T-cell (primary cell): ENCODE data around the gene CTNNAL1. TPM values are rescaled to one million over a fixed set of nuclear protein-coding genes. Genes with fewer than 3 reads are reported as not detected.

Source experiments
- ATAC-seq, 4 experiments: fragments of 200-7000 bp in 3 of 4; fragments of 150-1000 bp in 1 of 4; cut with Tn5 transposase; replicated peaks in 1 of 4; 1 replicate in 3 of 4; 2 replicates in 1 of 4; pipeline ENCODE4 v1.10.0; 2021; ENCODE audit warnings: moderate library complexity in 3 of 4, mild to moderate bottlenecking in 2 of 4, moderate number of reproducible peaks in 1 of 4
- CTCF ChIA-PET, 2 donors: fragments of 300-600 bp; sonication (Branson Sonifier 250); formaldehyde crosslinking; loops; one replicate each; lab custom pipeline; 2022; ENCODE audit warnings: antibody characterized with exemption in 2 of 2; lab: Charles Lee
- POLR2A ChIA-PET, 2 donors: fragments of 300-600 bp; sonication (Branson Sonifier 250); formaldehyde crosslinking; loops; one replicate each; lab custom pipeline; 2022; ENCODE audit warnings: antibody characterized with exemption in 2 of 2; lab: Charles Lee
- DNase-seq, 35 experiments: peaks; one replicate each; pipeline versions ENCODE4 v3.0.0 to v3.0.0-alpha.2; 2013 to 2023
- H3K27ac ChIP-seq: one replicate; pipeline ENCODE4 v1.5.1; 2013; ENCODE audit warnings: low read length
- H3K27me3 ChIP-seq, 2 experiments: replicated peaks in 1 of 2; 1 replicate in 1 of 2; 2 replicates in 1 of 2; pipeline versions ENCODE4 v1.6.1 to v1.7.0; 2013; ENCODE audit warnings: low read length in 1 of 2, mixed read lengths in 1 of 2; ENCODE audit not compliant: control insufficient read depth in 2 of 2, insufficient read depth in 2 of 2; ENCODE audit errors: extremely low read depth in 1 of 2
- H3K36me3 ChIP-seq, 2 donors: 1 replicate in 1 of 2; 2 replicates in 1 of 2; pipeline versions ENCODE4 v1.6.1 to v1.7.0; 2013; ENCODE audit warnings: low read length in 1 of 2; ENCODE audit not compliant: control insufficient read depth in 2 of 2, insufficient read depth in 1 of 2; ENCODE audit errors: extremely low read depth in 1 of 2
- H3K4me1 ChIP-seq, 2 experiments: 1 replicate in 1 of 2; 2 replicates in 1 of 2; pipeline versions ENCODE4 v1.6.1 to v1.7.0; 2013; ENCODE audit warnings: low read length in 2 of 2, mixed read lengths in 1 of 2; ENCODE audit not compliant: insufficient read depth in 2 of 2, control insufficient read depth in 1 of 2; ENCODE audit errors: extremely low read depth in 1 of 2
- H3K4me3 ChIP-seq, 2 donors: 1 replicate in 1 of 2; 2 replicates in 1 of 2; pipeline versions ENCODE4 v1.5.1 to v1.7.0; 2013; ENCODE audit warnings: mild to moderate bottlenecking in 2 of 2, low read length in 1 of 2, moderate library complexity in 1 of 2; ENCODE audit not compliant: control insufficient read depth in 1 of 2; ENCODE audit errors: extremely low read depth in 1 of 2
- H3K9me3 ChIP-seq: 2 replicates; pipeline ENCODE4 v1.7.0; 2013
- H3K27ac Mint-ChIP-seq, 2 donors: one replicate each; pipeline ENCODE4 v1.8.0; 2020 to 2021; ENCODE audit warnings: mild to moderate bottlenecking in 2 of 2, mixed read lengths in 2 of 2
- H3K27me3 Mint-ChIP-seq, 2 donors: one replicate each; pipeline ENCODE4 v1.8.0; 2021 to 2022; ENCODE audit warnings: mixed read lengths in 2 of 2
- H3K36me3 Mint-ChIP-seq: one replicate; pipeline ENCODE4 v1.8.0; 2021; ENCODE audit warnings: mixed read lengths
- H3K4me1 Mint-ChIP-seq, 3 donors: one replicate each; pipeline ENCODE4 v1.8.0; 2020 to 2022; ENCODE audit warnings: mixed read lengths in 3 of 3, mild to moderate bottlenecking in 1 of 3
- H3K4me3 Mint-ChIP-seq, 3 donors: one replicate each; pipeline ENCODE4 v1.8.0; 2020 to 2022; ENCODE audit warnings: mild to moderate bottlenecking in 3 of 3, mixed read lengths in 3 of 3, moderate library complexity in 3 of 3
- H3K9me3 Mint-ChIP-seq, 3 donors: one replicate each; pipeline ENCODE4 v1.8.0; 2020 to 2022; ENCODE audit warnings: mixed read lengths in 3 of 3
- WGBS: methylation state at CpG from one replicate; pipeline ENCODE4 v1.1.5; 2013; ENCODE audit warnings: missing lambda C conversion rate; ENCODE audit not compliant: insufficient coverage; 5-methylcytosine and 5-hydroxymethylcytosine counted together
- total RNA-seq, 35 experiments: library from RNA in 6 of 35; stranded (reverse) in 6 of 35; fragments of 120-200 nt in 1 of 35; gene quantifications; one replicate each; pipeline versions ENCODE4 v1.2.1 to v1.2.4 and lab custom pipeline; 2013 to 2026

Gene CTNNAL1
- total RNA-seq, 5 donors from 2014 or later (not counting 1 experiment from before 2014, with no cell fraction given) = 2.1 to 4.1 (median 3.8) TPM

DNA sequence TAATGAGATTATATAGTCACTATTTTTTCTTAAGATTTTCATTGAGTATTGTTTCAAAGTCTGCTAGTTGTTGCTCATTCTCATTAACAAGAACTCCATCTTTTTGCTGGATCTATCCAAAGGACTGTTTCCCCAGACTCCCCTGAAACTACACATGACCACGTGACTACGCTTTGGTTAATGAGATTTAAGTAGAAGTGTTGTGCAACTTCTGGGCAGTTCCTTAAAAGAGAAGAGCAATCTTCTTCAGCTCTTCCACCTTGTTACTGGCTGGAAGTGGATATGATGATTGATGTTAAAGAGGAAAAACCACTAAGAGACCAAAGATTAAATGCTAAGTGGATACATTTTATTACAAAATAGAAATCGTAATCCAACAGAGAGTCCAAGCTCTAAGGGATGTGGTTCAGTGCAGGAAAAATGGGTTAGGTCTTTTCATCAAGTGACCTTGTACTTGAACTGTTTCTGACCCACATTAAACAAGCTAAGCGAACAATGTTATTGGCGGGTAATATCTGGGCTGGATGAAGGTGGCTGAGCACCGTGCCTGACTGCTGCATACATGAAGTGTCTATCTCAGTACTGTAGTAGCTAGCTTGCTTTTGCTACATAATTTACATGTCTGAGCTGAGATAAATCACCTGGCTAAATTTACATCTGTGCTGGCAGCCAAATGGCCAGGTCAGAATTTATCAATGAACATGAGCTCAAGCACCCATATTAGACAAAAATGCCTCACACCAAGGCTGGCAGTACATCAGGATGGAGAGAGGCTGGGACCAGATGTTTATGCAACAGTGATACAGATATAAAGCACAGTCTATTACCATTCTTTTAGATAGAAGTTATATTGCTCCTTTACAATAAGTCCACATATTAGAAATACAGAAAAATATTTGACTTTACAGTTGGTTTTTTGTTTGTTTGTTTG lies 7.5 kb upstream of the CTNNAL1 start:
- Histone ChIP-seq H3K4me3 (no peak overlapping the region), H3K27me3 (no peaks in the 10 kb centered on the region), H3K36me3 (peaks cover 2 to 21% of the 10 kb centered on the region in 2 donors), H3K4me1 (no peaks in the 10 kb centered on the region), H3K9me3 (no peaks in the 10 kb centered on the region), H3K27ac (no peak overlapping the region)
- H3K9me3 Mint-ChIP-seq = no peaks in the 10 kb centered on the region
- WGBS = 93% methylated on average over 3 of the region's 6 CpGs
- H3K27me3 Mint-ChIP-seq = no peaks in the 10 kb centered on the region
- H3K36me3 Mint-ChIP-seq = peaks cover 25% of the 10 kb centered on the region
- no peak for ATAC-seq
- CTCF ChIA-PET = no interaction called here
- POLR2A ChIA-PET = no interaction called here
- H3K4me3 Mint-ChIP-seq = no peak overlapping the region
- peak overlapping the region in 1 of 2 donors; percentile 23 for H3K27ac Mint-ChIP-seq
- DNase-seq = no peak
- H3K4me1 Mint-ChIP-seq = peaks cover 4 to 7% (median 5%) of the 10 kb centered on the region in 3 donors

DNA sequence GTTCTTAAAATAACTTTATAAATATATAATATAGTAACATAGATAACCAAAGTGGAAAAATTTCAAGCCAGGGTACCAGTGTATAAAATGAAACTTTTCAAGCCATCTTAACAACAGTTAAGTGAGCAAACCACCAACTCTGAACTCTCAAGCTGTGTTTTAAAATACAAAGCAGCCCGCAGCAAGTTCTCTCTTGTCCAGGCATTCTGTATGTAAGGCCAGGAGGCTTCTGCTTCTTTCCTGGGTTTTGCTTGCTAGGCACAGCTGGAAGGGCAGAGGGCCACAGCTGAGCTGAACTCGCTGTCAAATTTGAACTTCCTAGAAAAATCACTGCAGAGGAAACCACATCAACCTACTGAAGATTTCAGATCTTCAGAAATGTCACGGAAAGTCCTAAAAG lies 6.8 kb upstream of the CTNNAL1 start:
- Histone ChIP-seq H3K27ac (no peak overlapping the region), H3K36me3 (peaks cover 1 to 21% of the 10 kb centered on the region in 2 donors), H3K27me3 (no peaks in the 10 kb centered on the region), H3K4me1 (no peaks in the 10 kb centered on the region), H3K4me3 (no peak overlapping the region), H3K9me3 (no peaks in the 10 kb centered on the region)
- ATAC-seq (no peak), DNase-seq (no peak)
- Mint-ChIP-seq H3K36me3 (peaks cover 25% of the 10 kb centered on the region), H3K9me3 (no peaks in the 10 kb centered on the region), H3K4me1 (peaks cover 3 to 7% (median 4%) of the 10 kb centered on the region in 3 donors), H3K4me3 (no peak overlapping the region), H3K27me3 (no peaks in the 10 kb centered on the region), H3K27ac (peak overlapping the region in 1 of 2 donors; percentile 72)
- POLR2A ChIA-PET = no interaction called here
- CTCF ChIA-PET = no interaction called here
- 100% methylated on average over 1 of the region's 3 CpGs for WGBS

DNA sequence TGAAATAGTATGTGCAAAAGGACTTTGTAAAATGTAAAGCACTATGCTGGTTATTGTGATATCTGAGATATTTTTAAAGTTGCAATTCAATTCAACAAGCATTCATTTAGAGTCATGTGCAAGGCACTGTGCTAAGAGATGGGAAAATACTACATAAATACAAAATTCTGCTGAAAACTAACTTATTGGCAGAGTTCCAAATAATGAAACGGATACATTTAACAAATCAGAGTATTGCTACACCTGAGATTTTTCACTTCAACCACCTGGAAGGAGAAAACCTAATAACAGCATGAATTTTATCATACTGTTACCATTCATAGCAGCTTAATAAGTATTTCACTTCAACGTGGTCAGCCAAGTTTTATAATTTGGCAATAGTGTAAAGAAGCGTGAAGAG lies 6.1 kb upstream of the CTNNAL1 start:
- Mint-ChIP-seq H3K4me3 (no peak overlapping the region), H3K27ac (no peak overlapping the region), H3K4me1 (peaks cover 1 to 4% (median 3%) of the 10 kb centered on the region in 3 donors), H3K9me3 (no peaks in the 10 kb centered on the region), H3K36me3 (peaks cover 25% of the 10 kb centered on the region), H3K27me3 (no peaks in the 10 kb centered on the region)
- ATAC-seq = no peak
- Histone ChIP-seq H3K4me3 (no peak overlapping the region), H3K4me1 (no peaks in the 10 kb centered on the region), H3K27ac (no peak overlapping the region), H3K9me3 (no peaks in the 10 kb centered on the region), H3K27me3 (no peaks in the 10 kb centered on the region), H3K36me3 (peaks cover 0 to 19% of the 10 kb centered on the region in 2 donors)
- no peak for DNase-seq
- WGBS = no CpG with 5 or more reads among the region's 3 CpGs
- CTCF ChIA-PET = no interaction called here
- POLR2A ChIA-PET = no interaction called here

DNA sequence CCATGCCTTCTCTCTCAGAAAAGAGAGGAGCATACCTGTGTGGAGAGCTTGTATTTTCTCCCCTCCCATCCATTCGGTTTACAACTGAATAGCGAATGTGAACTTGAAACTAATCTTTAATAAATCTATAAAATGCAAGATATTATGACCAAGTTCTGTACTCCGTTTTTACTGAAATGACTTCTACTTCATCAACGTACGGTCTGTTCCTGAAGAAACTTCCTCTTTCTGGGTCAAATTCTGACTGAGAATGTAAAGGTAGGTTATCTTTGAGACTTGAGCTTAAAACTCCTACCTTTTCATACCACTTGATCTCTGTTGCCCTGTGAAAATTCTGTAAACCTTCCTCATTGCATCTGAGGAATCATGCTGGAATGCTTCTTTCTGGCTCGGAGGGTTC lies 4.2 kb upstream of the CTNNAL1 start:
- ATAC-seq (no peak), DNase-seq (no peak)
- no peak overlapping the region for H3K4me3 Mint-ChIP-seq
- Histone ChIP-seq H3K27ac (no peak overlapping the region), H3K4me3 (no peak overlapping the region), H3K9me3 (no peaks in the 10 kb centered on the region), H3K36me3 (peaks cover 0 to 14% of the 10 kb centered on the region in 2 donors), H3K27me3 (no peaks in the 10 kb centered on the region), H3K4me1 (peaks cover 2 to 7% of the 10 kb centered on the region in 2 experiments)
- no peaks in the 10 kb centered on the region for H3K27me3 Mint-ChIP-seq
- WGBS = no CpG with 5 or more reads among the region's 6 CpGs
- peaks cover 24% of the 10 kb centered on the region for H3K36me3 Mint-ChIP-seq
- POLR2A ChIA-PET = no interaction called here
- peaks cover 9 to 11% (median 10%) of the 10 kb centered on the region in 3 donors for H3K4me1 Mint-ChIP-seq
- H3K27ac Mint-ChIP-seq = peak overlapping the region in 1 of 2 donors; percentile 4
- no peaks in the 10 kb centered on the region for H3K9me3 Mint-ChIP-seq
- CTCF ChIA-PET = interaction anchor here in 1 of 2 donors (0.8 kb wide), 1 partner anchor 63 kb away, joined by 3 read pairs; no protein-coding TSS in a partner anchor

DNA sequence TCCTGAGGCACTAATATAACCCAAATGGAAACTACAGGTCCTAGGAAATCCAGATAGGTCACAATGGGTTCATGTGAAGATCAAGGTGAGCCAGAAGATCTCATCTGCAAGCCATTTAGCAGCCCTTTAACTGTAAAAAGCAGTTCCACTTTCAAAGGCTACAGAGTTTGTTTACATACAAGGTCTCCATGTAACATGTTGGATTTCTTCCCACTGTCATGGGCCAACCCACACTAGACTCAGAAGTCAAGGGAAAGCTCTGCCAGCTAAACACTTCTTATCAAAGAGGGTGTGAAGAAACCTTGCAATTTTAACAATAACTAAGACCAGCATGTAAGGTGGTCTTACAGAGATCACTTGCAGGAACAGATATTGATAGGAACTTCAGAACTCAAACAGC lies 3.8 kb upstream of the CTNNAL1 start:
- ATAC-seq = no peak
- H3K4me1 Mint-ChIP-seq = peaks cover 13 to 15% (median 14%) of the 10 kb centered on the region in 3 donors
- H3K9me3 ChIP-seq = no peaks in the 10 kb centered on the region
- peaks cover 0 to 12% of the 10 kb centered on the region in 2 donors for H3K36me3 ChIP-seq
- ChIA-PET CTCF (interaction anchor here (0.6 to 0.8 kb wide), 3 partner anchors 63 to 179 kb away, joined by 3 to 5 read pairs (median 3); no protein-coding TSS in a partner anchor), POLR2A (no interaction called here)
- no peaks in the 10 kb centered on the region for H3K27me3 Mint-ChIP-seq
- H3K4me3 ChIP-seq = no peak overlapping the region
- peak overlapping the region in 1 of 2 donors; percentile 4 for H3K27ac Mint-ChIP-seq
- H3K4me3 Mint-ChIP-seq = no peak overlapping the region
- H3K36me3 Mint-ChIP-seq = peaks cover 20% of the 10 kb centered on the region
- no peaks in the 10 kb centered on the region for H3K27me3 ChIP-seq
- peaks cover 6 to 12% of the 10 kb centered on the region in 2 experiments for H3K4me1 ChIP-seq
- H3K9me3 Mint-ChIP-seq = no peaks in the 10 kb centered on the region
- no peak for DNase-seq
- no peak overlapping the region for H3K27ac ChIP-seq

DNA sequence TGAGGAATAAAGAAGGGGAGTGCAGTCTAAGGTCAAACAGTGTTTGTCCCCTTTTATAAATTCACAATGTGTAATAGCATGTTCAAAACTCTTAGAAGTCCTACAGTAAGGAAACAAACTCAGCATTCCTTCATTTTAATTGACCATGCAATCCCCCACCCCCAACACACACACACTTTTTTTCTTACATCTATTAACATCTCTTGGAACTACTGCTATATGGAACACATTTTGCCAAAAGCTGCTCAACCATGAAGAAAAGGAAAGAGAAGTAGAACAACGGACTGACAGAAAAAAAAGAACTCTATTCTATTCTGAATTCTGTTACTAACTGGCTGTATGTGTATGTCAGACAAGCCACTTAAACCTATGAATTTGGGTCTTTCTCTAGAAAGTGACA lies 2.8 kb upstream of the CTNNAL1 start:
- ChIA-PET CTCF (no interaction called here), POLR2A (no interaction called here)
- peaks cover 19% of the 10 kb centered on the region for H3K36me3 Mint-ChIP-seq
- ATAC-seq (no peak), DNase-seq (no peak)
- peaks cover 23 to 24% (median 24%) of the 10 kb centered on the region in 3 donors for H3K4me1 Mint-ChIP-seq
- no peaks in the 10 kb centered on the region for H3K27me3 ChIP-seq
- H3K27me3 Mint-ChIP-seq = no peaks in the 10 kb centered on the region
- peaks cover 0 to 10% of the 10 kb centered on the region in 2 donors for H3K36me3 ChIP-seq
- H3K9me3 ChIP-seq = no peaks in the 10 kb centered on the region
- H3K4me3 ChIP-seq = no peak overlapping the region
- peaks cover 9 to 15% of the 10 kb centered on the region in 2 experiments for H3K4me1 ChIP-seq
- no peak overlapping the region for H3K4me3 Mint-ChIP-seq
- H3K27ac ChIP-seq = no peak overlapping the region
- WGBS = no CpG with 5 or more reads among the region's 1 CpG
- H3K27ac Mint-ChIP-seq = peak overlapping the region; percentile 7 to 27
- H3K9me3 Mint-ChIP-seq = no peaks in the 10 kb centered on the region
